Measurements from ENCODE around the gene LMOD2.

LMOD2 gene, protein sequence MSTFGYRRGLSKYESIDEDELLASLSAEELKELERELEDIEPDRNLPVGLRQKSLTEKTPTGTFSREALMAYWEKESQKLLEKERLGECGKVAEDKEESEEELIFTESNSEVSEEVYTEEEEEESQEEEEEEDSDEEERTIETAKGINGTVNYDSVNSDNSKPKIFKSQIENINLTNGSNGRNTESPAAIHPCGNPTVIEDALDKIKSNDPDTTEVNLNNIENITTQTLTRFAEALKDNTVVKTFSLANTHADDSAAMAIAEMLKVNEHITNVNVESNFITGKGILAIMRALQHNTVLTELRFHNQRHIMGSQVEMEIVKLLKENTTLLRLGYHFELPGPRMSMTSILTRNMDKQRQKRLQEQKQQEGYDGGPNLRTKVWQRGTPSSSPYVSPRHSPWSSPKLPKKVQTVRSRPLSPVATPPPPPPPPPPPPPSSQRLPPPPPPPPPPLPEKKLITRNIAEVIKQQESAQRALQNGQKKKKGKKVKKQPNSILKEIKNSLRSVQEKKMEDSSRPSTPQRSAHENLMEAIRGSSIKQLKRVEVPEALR

DNA sequence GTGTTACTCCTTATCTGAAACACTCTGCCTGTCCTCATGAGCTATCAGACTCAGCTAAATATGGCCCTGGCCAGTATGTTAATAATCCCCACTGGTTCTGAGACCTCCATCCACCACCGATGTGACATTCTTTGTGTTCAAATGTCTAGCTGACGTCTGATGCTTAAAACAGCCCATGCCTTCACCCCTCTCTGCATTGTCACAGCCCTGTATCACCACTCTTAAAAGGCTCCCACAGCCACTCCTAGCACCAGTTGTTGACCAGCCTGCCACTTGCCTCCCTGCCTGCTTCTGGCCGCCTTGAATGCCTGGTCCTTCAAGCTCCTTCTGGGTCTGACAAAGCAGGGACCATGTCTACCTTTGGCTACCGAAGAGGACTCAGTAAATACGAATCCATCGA lies at the start of gene LMOD2:
Gene LMOD2, plus strand, starts transcription at position 253 of the 400 bp plus-strand sequence. Its CDS starts 98 bp downstream, at position 351.
- H3K36me3 Mint-ChIP-seq (ENCODE audit: insufficient read depth): peaks cover 2% of the 10 kb centered on the region
- no peaks in the 10 kb centered on the region for H3K4me1 Mint-ChIP-seq
- no peak within 1 kb of the TSS for H3K27ac Mint-ChIP-seq (ENCODE audit: low read depth)
- H3K4me3 Mint-ChIP-seq: no peak within 1 kb of the TSS
- no peaks in the 10 kb centered on the region for H3K9me3 Mint-ChIP-seq
- DNase-seq (ENCODE audit: low spot score in 2 of 2) (no peak), ATAC-seq (replicated peaks; ENCODE audit: extremely low read depth, poor library complexity, severe bottlenecking) (no peak)
- H3K27me3 Mint-ChIP-seq: peaks cover 32% of the 10 kb centered on the region

DNA sequence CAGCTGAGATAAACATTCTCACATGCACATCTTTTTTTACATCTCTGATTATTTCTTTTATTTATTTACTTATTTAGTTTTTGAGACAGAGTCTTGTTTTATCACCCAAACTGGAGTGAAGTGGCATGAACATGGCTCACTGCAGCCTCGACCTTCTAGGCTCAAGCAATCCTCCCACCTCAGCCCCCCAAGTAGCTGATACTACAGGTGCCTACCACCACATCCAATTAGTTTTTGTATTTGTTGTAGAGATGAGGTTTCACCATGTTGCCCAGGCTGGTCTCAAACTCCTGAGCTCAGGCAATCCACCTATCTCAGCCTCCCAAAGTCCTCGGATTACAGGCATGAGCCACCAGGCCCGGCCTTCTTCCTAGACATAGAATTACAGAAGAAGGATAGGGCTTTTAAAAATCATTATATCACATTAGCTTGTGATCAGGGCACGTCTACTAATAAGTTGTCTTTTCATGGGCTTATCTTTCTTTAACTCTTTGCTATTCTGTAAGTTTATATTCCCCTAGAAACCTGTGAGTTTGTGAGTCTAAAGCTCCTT lies 48.2 kb upstream of the LMOD2 start:
- ATAC-seq (replicated peaks; ENCODE audit: extremely low read depth, poor library complexity, severe bottlenecking): no peak
- H3K36me3 Mint-ChIP-seq (ENCODE audit: insufficient read depth): no peaks in the 10 kb centered on the region
- no peaks in the 10 kb centered on the region for H3K9me3 Mint-ChIP-seq
- no peak overlapping the region for H3K4me3 Mint-ChIP-seq
- no peak overlapping the region for H3K27ac Mint-ChIP-seq (ENCODE audit: low read depth)
- H3K4me1 Mint-ChIP-seq: no peaks in the 10 kb centered on the region
- peaks cover 49% of the 10 kb centered on the region for H3K27me3 Mint-ChIP-seq
- no peak for DNase-seq (ENCODE audit: low spot score in 2 of 2)

DNA sequence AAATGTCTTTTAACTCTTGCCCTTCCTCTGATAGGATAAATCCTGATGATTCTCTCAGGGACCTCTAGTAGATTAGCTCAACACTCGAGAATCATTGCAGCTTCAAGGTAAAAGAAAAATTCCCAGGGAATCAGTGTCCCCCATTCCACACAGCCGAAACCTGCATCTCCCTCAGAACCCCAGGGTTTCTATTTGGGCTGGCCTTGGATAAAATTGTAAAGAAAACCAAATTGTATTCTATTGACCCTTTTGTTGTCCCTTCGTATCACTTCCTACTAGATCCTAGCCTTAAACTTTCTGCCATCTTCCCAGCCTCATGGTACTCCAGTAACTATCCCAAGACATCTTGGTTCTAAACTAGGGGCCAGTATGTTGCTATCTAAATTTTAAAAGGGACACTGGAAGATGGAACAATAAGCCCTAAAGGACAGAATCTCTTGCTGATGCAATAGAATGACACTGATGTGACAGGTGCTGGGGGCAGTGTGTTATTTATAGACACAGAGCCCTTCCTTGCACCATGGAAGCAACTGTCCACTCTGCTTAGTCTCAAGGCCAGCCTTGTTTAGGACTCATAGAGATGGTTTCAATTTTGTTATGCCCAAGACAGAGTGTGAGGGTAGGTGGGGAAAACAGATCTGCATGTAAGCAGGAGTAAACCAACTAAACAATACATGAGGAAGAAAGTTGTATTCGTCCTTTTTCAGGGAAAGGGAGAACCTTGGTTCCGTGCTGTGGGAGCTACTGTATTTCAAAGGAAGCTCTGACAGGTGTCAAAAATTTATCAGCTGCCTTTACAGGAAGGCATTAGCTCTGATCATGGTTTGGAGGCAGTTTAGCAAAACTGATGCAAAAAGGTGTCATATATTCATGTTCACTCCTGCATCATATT lies 46.4 kb upstream of the LMOD2 start:
- no peaks in the 10 kb centered on the region for H3K4me1 Mint-ChIP-seq
- no peak overlapping the region for H3K27ac Mint-ChIP-seq (ENCODE audit: low read depth)
- H3K9me3 Mint-ChIP-seq: no peaks in the 10 kb centered on the region
- DNase-seq (ENCODE audit: low spot score in 2 of 2) (no peak), ATAC-seq (replicated peaks; ENCODE audit: extremely low read depth, poor library complexity, severe bottlenecking) (no peak)
- H3K27me3 Mint-ChIP-seq: peaks cover 52% of the 10 kb centered on the region
- H3K4me3 Mint-ChIP-seq: no peak overlapping the region
- no peaks in the 10 kb centered on the region for H3K36me3 Mint-ChIP-seq (ENCODE audit: insufficient read depth)

DNA sequence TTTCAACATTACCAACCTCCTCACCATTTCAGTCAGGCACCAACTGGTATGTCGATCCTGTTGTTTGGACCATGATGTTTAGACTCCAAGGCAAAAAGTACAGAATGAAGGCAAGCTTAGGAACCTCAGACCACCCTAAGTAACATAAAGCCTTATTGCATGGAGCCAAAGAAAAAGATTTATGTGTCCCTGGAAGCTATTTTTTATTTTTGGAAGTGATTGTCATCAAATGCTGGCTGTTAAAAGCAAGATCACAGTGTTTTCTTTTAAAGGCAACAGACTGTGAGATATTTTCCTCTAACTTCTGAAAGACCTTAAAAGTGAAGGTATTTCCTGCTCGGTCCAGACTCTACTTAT lies 45.8 kb upstream of the LMOD2 start:
- Mint-ChIP-seq H3K27ac (ENCODE audit: low read depth) (no peak overlapping the region), H3K9me3 (no peaks in the 10 kb centered on the region), H3K36me3 (ENCODE audit: insufficient read depth) (no peaks in the 10 kb centered on the region), H3K4me1 (no peaks in the 10 kb centered on the region), H3K4me3 (no peak overlapping the region), H3K27me3 (peaks cover 45% of the 10 kb centered on the region)
- DNase-seq (ENCODE audit: low spot score in 2 of 2) (no peak), ATAC-seq (replicated peaks; ENCODE audit: extremely low read depth, poor library complexity, severe bottlenecking) (no peak)

DNA sequence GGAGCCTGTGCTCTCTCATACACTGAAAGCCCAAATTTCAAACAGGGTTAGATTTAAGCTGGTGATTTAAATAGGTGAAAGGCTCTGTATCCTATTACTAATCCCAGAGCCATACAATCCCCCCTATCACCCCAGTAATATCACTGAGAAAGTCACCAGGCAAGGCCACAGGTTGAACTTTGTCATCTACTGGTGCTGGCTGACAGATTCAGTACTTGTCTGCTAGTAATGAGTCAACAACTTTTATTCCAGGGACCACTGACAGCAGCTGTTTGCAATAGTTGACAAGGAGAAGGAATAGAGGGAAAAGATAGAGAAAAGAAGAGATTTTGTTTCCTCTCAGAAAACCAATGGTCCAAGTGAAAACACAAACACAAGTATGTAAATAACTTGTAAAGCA lies 43.6 kb upstream of the LMOD2 start:
- no peak overlapping the region for H3K4me3 Mint-ChIP-seq
- ATAC-seq (replicated peaks; ENCODE audit: extremely low read depth, poor library complexity, severe bottlenecking): no peak
- peaks cover 45% of the 10 kb centered on the region for H3K27me3 Mint-ChIP-seq
- H3K36me3 Mint-ChIP-seq (ENCODE audit: insufficient read depth): no peaks in the 10 kb centered on the region
- no peaks in the 10 kb centered on the region for H3K9me3 Mint-ChIP-seq
- H3K27ac Mint-ChIP-seq (ENCODE audit: low read depth): no peak overlapping the region
- no peaks in the 10 kb centered on the region for H3K4me1 Mint-ChIP-seq
- no peak for DNase-seq (ENCODE audit: low spot score in 2 of 2)

DNA sequence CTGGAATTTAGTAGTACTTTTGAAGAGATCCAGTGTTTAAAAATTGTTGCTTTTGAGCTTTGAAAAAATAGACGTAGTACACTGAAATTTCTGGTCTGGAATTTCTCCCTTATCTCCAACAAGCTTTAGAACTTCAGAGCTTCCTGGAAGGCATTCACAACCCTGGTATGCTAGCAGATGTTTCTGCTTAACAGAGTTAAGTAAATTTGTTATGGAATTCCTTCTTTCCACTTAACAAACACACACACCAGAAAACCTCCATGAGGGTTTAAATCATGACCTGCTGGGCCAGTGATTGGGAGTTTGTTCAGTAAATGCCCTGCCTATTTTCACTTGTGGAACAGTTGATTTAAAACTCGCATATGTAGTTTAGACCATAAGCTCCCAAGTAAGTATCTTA lies 40.3 kb upstream of the LMOD2 start:
- H3K36me3 Mint-ChIP-seq (ENCODE audit: insufficient read depth): no peaks in the 10 kb centered on the region
- H3K27ac Mint-ChIP-seq (ENCODE audit: low read depth): no peak overlapping the region
- H3K4me1 Mint-ChIP-seq: no peaks in the 10 kb centered on the region
- peaks cover 45% of the 10 kb centered on the region for H3K27me3 Mint-ChIP-seq
- no peak overlapping the region for H3K4me3 Mint-ChIP-seq
- no peak for ATAC-seq (replicated peaks; ENCODE audit: extremely low read depth, poor library complexity, severe bottlenecking)
- DNase-seq (ENCODE audit: low spot score in 2 of 2): no peak
- no peaks in the 10 kb centered on the region for H3K9me3 Mint-ChIP-seq

DNA sequence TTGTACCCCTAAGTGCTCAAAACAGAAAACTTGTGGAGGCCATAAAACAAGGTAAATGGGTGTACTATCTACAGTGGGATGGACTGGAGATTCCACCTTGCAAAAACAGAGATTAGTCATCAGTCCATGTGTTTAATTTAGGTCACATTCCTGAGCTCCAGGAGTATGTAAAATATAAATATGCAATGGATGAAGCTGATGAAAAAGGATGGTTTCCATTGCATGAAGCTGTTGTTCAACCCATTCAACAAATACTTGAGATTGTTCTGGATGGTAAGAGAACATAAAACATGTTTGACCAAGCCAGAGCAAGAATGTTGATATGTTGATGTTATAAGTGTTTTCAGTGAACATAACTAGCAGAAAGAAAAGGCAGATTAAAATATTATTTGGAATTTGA lies 39.4 kb upstream of the LMOD2 start:
- Mint-ChIP-seq H3K4me1 (no peaks in the 10 kb centered on the region), H3K9me3 (no peaks in the 10 kb centered on the region), H3K36me3 (ENCODE audit: insufficient read depth) (peaks cover 3% of the 10 kb centered on the region), H3K27me3 (peaks cover 44% of the 10 kb centered on the region), H3K4me3 (no peak overlapping the region), H3K27ac (ENCODE audit: low read depth) (no peak overlapping the region)
- DNase-seq (ENCODE audit: low spot score in 2 of 2) (no peak), ATAC-seq (replicated peaks; ENCODE audit: extremely low read depth, poor library complexity, severe bottlenecking) (no peak)

DNA sequence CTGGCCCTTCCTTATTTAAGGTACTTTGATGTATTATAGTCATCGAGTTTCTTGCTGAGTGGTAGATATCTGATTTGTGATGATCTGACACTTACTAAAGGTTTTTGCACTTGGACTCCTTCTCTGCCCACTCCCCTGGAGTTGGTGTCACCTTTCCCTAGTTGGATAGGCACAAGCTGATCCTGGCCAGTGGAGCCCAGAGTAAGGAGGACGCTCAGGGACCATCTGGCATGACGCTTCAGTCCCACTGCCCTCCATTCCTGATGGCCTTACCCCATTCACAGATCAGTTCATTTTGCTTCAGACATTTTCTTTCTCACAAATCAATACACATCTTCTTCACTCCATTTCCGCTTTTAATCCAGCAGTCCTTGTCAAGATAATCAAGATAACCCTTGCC lies 34.0 kb upstream of the LMOD2 start:
- H3K36me3 Mint-ChIP-seq (ENCODE audit: insufficient read depth): peaks cover 3% of the 10 kb centered on the region
- H3K4me1 Mint-ChIP-seq: peaks cover 6% of the 10 kb centered on the region

DNA sequence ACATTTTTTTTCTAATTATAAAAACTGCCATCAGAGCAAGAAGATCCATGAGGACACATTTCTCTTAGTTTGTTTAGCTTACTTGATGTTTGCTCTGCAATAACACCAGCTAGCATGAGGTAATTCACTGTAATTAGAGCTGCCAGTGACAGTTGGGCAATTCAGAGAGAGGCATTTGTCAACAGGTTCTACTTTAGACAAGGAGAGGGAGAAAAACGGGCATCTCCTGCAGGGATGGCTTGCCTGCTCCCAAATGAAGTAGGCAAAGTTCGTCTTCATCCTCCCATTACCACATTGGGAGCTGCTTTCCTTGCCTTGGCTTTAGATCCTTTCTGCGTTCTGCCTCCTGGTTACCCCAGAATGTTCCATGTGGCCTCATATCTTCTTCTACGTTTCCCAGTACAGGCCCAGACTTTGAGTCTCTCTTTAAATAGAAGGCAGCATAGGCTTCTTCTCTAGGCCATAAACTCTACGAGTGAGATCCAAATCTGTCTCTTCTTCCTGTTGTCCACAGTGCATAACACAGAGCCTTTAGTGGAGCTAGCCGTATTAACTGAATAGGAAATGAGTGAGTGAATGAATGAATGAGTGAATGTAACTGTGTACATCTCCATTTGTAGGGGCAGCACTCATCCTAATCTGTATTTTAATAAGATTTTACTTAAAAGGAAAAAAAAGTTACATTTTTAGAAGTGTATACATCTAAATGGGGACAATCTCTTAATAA lies 32.8 kb upstream of the LMOD2 start:
- H3K9me3 Mint-ChIP-seq: no peaks in the 10 kb centered on the region
- no peak overlapping the region for H3K27ac Mint-ChIP-seq (ENCODE audit: low read depth)
- no peak for ATAC-seq (replicated peaks; ENCODE audit: extremely low read depth, poor library complexity, severe bottlenecking)
- H3K27me3 Mint-ChIP-seq: peaks cover 11% of the 10 kb centered on the region
- H3K4me1 Mint-ChIP-seq: peaks cover 6% of the 10 kb centered on the region
- peaks cover 6% of the 10 kb centered on the region for H3K36me3 Mint-ChIP-seq (ENCODE audit: insufficient read depth)
- DNase-seq (ENCODE audit: low spot score in 2 of 2): no peak
- H3K4me3 Mint-ChIP-seq: no peak overlapping the region

More for the DNA sequence above, 34.0 kb upstream of the LMOD2 start:
- no peak for ATAC-seq (replicated peaks; ENCODE audit: extremely low read depth, poor library complexity, severe bottlenecking)
- Mint-ChIP-seq H3K27ac (ENCODE audit: low read depth) (no peak overlapping the region), H3K4me3 (no peak overlapping the region), H3K27me3 (peaks cover 16% of the 10 kb centered on the region), H3K9me3 (no peaks in the 10 kb centered on the region)
- no peak for DNase-seq (ENCODE audit: low spot score in 2 of 2)

DNA sequence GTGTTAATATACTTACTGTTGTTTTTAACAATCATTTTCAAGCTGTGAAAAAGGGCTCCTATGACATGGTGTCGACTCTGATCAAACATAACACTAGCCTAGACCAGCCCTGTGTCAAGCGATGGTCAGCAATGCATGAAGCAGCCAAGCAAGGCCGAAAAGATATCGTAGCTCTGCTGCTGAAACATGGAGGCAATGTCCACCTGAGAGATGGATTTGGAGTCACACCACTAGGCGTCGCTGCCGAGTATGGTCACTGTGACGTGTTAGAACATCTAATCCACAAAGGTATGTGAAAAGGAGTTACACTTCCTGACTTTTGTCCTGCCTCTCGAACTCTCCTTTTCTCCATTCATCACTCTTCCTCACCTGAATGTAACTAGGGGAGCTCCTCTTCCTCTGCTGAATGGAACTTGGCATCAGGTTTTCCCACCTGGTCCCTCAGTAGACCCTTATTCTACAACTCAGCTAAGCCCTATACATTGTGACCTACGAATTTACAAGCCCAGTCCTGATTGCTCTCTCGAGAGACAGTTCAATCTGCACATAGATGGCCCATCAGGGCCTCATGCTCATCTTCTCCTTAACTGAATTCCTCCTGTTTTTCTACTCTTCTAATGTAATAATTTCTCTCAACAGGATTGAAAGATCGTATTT lies 31.0 kb upstream of the LMOD2 start:
- H3K27ac Mint-ChIP-seq (ENCODE audit: low read depth): no peak overlapping the region
- ATAC-seq (replicated peaks; ENCODE audit: extremely low read depth, poor library complexity, severe bottlenecking): no peak
- no peaks in the 10 kb centered on the region for H3K9me3 Mint-ChIP-seq
- peaks cover 6% of the 10 kb centered on the region for H3K36me3 Mint-ChIP-seq (ENCODE audit: insufficient read depth)
- no peaks in the 10 kb centered on the region for H3K27me3 Mint-ChIP-seq
- H3K4me3 Mint-ChIP-seq: no peak overlapping the region
- H3K4me1 Mint-ChIP-seq: peaks cover 6% of the 10 kb centered on the region
- DNase-seq (ENCODE audit: low spot score in 2 of 2): peak; percentile 37 to 38

DNA sequence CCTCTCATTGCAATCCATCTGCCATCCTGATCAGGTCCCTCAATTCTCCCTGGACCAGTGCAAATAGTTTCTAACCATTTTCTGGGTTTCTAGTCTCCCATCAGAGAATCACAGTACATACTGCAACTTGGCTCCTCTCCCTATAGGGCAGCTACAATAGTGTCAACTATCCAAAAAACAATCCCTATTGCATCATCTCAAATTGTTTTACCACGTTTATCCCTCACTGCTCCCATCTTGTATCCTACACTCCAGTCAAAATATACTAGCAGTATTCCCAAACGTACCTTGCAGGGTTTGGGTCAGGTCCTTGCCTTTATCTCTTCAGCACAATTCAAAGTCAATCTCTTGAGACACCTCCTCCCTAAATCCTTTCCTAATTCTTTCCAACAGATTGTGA lies 30.4 kb upstream of the LMOD2 start:
- H3K4me1 Mint-ChIP-seq: peaks cover 6% of the 10 kb centered on the region
- no peaks in the 10 kb centered on the region for H3K27me3 Mint-ChIP-seq
- H3K4me3 Mint-ChIP-seq: no peak overlapping the region
- ATAC-seq (replicated peaks; ENCODE audit: extremely low read depth, poor library complexity, severe bottlenecking) (no peak), DNase-seq (ENCODE audit: low spot score in 2 of 2) (no peak)
- no peak overlapping the region for H3K27ac Mint-ChIP-seq (ENCODE audit: low read depth)
- H3K36me3 Mint-ChIP-seq (ENCODE audit: insufficient read depth): peaks cover 6% of the 10 kb centered on the region
- H3K9me3 Mint-ChIP-seq: no peaks in the 10 kb centered on the region

DNA sequence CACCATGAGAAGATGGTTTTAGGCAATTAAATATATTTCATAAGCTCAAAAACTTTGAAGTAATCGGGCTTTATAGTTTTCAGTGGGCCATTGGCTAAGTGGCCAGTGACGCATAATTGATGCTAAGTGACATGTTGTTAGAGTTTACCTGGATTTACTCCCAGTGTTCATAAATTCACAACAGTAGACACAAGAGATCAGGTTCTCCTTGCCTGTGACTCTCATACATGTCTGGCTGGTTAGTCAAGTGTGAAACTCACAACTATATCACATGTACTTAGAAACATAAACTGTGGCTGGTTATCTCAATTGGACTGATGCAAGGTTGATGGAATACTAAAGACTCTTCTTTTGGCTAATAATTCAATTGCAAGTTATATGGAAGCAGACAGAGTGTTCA lies 27.8 kb upstream of the LMOD2 start:
- H3K27ac Mint-ChIP-seq (ENCODE audit: low read depth): no peak overlapping the region
- H3K4me1 Mint-ChIP-seq: peaks cover 6% of the 10 kb centered on the region
- H3K36me3 Mint-ChIP-seq (ENCODE audit: insufficient read depth): peaks cover 4% of the 10 kb centered on the region
- H3K27me3 Mint-ChIP-seq: peaks cover 16% of the 10 kb centered on the region
- no peak for DNase-seq (ENCODE audit: low spot score in 2 of 2)
- H3K9me3 Mint-ChIP-seq: no peaks in the 10 kb centered on the region
- no peak overlapping the region for H3K4me3 Mint-ChIP-seq
- ATAC-seq (replicated peaks; ENCODE audit: extremely low read depth, poor library complexity, severe bottlenecking): no peak
